Adipocyte (in vitro differentiated cells): ENCODE measurements around the gene RNF220.
"Not testable (repeated sequence)": the region's sequence is repeated elsewhere in the genome, so short reads cannot be mapped to it uniquely, and the experiment has no call there.

Experiments
- DNase-seq: peaks from one replicate; pipeline ENCODE4 v3.0.0-alpha.2; 2015; ENCODE audit warnings: low read depth
- H3K27me3 ChIP-seq: replicated peaks from 2 replicates; pipeline ENCODE4 v1.7.0; 2013; ENCODE audit warnings: mild to moderate bottlenecking, low read length, moderate library complexity; ENCODE audit not compliant: control insufficient read depth, insufficient read depth
- H3K36me3 ChIP-seq: 2 replicates; pipeline ENCODE4 v1.7.0; 2013; ENCODE audit warnings: low read length, mild to moderate bottlenecking, moderate library complexity; ENCODE audit not compliant: control insufficient read depth, insufficient read depth, severe bottlenecking
- H3K4me1 ChIP-seq: 2 replicates; pipeline ENCODE4 v1.7.0; 2013; ENCODE audit warnings: mild to moderate bottlenecking, low read length, moderate library complexity; ENCODE audit not compliant: control insufficient read depth, insufficient read depth
- H3K4me3 ChIP-seq: 2 replicates; pipeline ENCODE4 v1.7.0; 2013; ENCODE audit warnings: mild to moderate bottlenecking, low read length, moderate library complexity
- H3K9ac ChIP-seq: 2 replicates; pipeline ENCODE4 v1.7.0; 2013; ENCODE audit warnings: mild to moderate bottlenecking, low read length, moderate library complexity
- H3K9me3 ChIP-seq: 2 replicates; pipeline ENCODE4 v1.7.0; 2013; ENCODE audit warnings: mild to moderate bottlenecking, low read length, moderate library complexity; ENCODE audit not compliant: control insufficient read depth

RNF220 gene

GRCh38 chr1:44501047-44501890, 96.2 kb downstream of the RNF220 start:
- H3K4me3 ChIP-seq = no peak overlapping the region
- peaks cover 78% of the 10 kb centered on the region for H3K27me3 ChIP-seq
- peaks cover 5% of the 10 kb centered on the region for H3K4me1 ChIP-seq
- H3K36me3 ChIP-seq = no peaks in the 10 kb centered on the region
- no peak for DNase-seq
- H3K9me3 ChIP-seq = no peaks in the 10 kb centered on the region
- H3K9ac ChIP-seq = no peak overlapping the region

GRCh38 chr1:44502823-44503222, 97.8 kb downstream of the RNF220 start:
- H3K27me3 ChIP-seq = peaks cover 79% of the 10 kb centered on the region
- H3K36me3 ChIP-seq, DNase-seq, H3K9ac ChIP-seq, H3K9me3 ChIP-seq, H3K4me1 ChIP-seq, H3K4me3 ChIP-seq: not testable (repeated sequence)

GRCh38 chr1:44503625-44504024, 98.6 kb downstream of the RNF220 start:
- Histone ChIP-seq H3K9ac (no peak overlapping the region), H3K9me3 (peaks cover 3% of the 10 kb centered on the region), H3K4me1 (peaks cover 5% of the 10 kb centered on the region), H3K36me3 (no peaks in the 10 kb centered on the region), H3K27me3 (peaks cover 79% of the 10 kb centered on the region), H3K4me3 (no peak overlapping the region)
- DNase-seq = no peak

- H3K9ac ChIP-seq = no peak overlapping the region
- no peak for DNase-seq
- peaks cover 3% of the 10 kb centered on the region for H3K9me3 ChIP-seq
- H3K27me3 ChIP-seq = peaks cover 73% of the 10 kb centered on the region
- no peak overlapping the region for H3K4me3 ChIP-seq
- no peaks in the 10 kb centered on the region for H3K36me3 ChIP-seq
- H3K4me1 ChIP-seq = peaks cover 5% of the 10 kb centered on the region
Measured at GRCh38 chr1:44505210-44505993, 100.3 kb downstream of the RNF220 start.

- no peak overlapping the region for H3K4me3 ChIP-seq
- no peak for DNase-seq
- H3K27me3 ChIP-seq = peaks cover 81% of the 10 kb centered on the region
- H3K36me3 ChIP-seq = no peaks in the 10 kb centered on the region
- H3K9ac ChIP-seq = no peak overlapping the region
- peaks cover 3% of the 10 kb centered on the region for H3K9me3 ChIP-seq
- H3K4me1 ChIP-seq = no peaks in the 10 kb centered on the region
Measured at GRCh38 chr1:44507490-44508396, 102.7 kb downstream of the RNF220 start.

- Histone ChIP-seq H3K9me3 (peaks cover 3% of the 10 kb centered on the region), H3K36me3 (no peaks in the 10 kb centered on the region), H3K27me3 (peaks cover 87% of the 10 kb centered on the region), H3K4me3 (no peak overlapping the region), H3K4me1 (no peaks in the 10 kb centered on the region), H3K9ac (no peak overlapping the region)
- DNase-seq = no peak
Measured at GRCh38 chr1:44508397-44508745, 103.3 kb downstream of the RNF220 start.

GRCh38 chr1:44511363-44511762, 106.3 kb downstream of the RNF220 start:
- peaks cover 93% of the 10 kb centered on the region for H3K27me3 ChIP-seq
- H3K9ac ChIP-seq = no peak overlapping the region
- H3K4me1 ChIP-seq = no peaks in the 10 kb centered on the region
- peaks cover 6% of the 10 kb centered on the region for H3K9me3 ChIP-seq
- no peaks in the 10 kb centered on the region for H3K36me3 ChIP-seq
- no peak for DNase-seq
- H3K4me3 ChIP-seq = no peak overlapping the region

- Histone ChIP-seq H3K4me1 (no peaks in the 10 kb centered on the region), H3K9ac (no peak overlapping the region), H3K4me3 (no peak overlapping the region), H3K9me3 (peaks cover 5% of the 10 kb centered on the region), H3K27me3 (peaks cover 92% of the 10 kb centered on the region), H3K36me3 (no peaks in the 10 kb centered on the region)
- peak; percentile 8 for DNase-seq
Measured at GRCh38 chr1:44511769-44512168, 106.7 kb downstream of the RNF220 start.

- Histone ChIP-seq H3K27me3 (peaks cover 92% of the 10 kb centered on the region), H3K4me1 (no peaks in the 10 kb centered on the region), H3K36me3 (no peaks in the 10 kb centered on the region), H3K4me3 (no peak overlapping the region), H3K9ac (no peak overlapping the region), H3K9me3 (peaks cover 3% of the 10 kb centered on the region)
- no peak for DNase-seq
Measured at GRCh38 chr1:44512313-44512885, 107.3 kb downstream of the RNF220 start.

GRCh38 chr1:44513111-44513510, 108.1 kb downstream of the RNF220 start:
- Histone ChIP-seq H3K27me3 (peaks cover 86% of the 10 kb centered on the region), H3K4me3 (no peak overlapping the region), H3K9ac (no peak overlapping the region), H3K9me3 (peaks cover 3% of the 10 kb centered on the region), H3K36me3 (no peaks in the 10 kb centered on the region), H3K4me1 (no peaks in the 10 kb centered on the region)
- DNase-seq = no peak
